ENCODE measurements around the gene BABAM2. TPM values are rescaled to one million over a fixed set of nuclear protein-coding genes. Genes with fewer than 3 reads are reported as not detected.
A peak's percentile ranks its signal among the peaks of the same experiment; 100 is the strongest.

Gene BABAM2
- total RNA-seq, 2 experiments from 2014 or later: 50.7 to 51.0 TPM

DNA sequence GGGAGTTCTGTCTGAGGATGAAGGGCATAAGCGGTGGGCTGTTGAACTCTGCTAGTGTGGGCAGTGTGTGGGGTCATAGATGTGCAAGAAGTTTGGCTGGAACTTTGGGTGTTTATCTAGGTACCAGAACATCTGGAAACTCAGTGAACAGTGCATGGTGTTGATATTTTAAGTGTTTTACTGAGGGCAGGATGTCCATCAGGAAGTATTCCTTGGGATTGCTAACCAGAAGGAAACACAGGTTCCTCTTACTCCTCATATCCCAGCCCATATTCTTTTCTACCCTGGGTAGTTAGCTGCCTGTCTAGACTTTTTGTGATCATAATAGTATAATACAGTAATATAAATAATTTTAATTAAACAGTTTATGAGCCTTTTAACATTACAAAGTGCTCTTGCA lies 15.5 kb downstream of the BABAM2 start:
- Mint-ChIP-seq H3K4me3 (no peak overlapping the region), H3K27ac (no peak overlapping the region), H3K9me3 (peaks cover 4% of the 10 kb centered on the region), H3K27me3 (no peaks in the 10 kb centered on the region), H3K36me3 (peaks cover 66% of the 10 kb centered on the region), H3K4me1 (peaks cover 24% of the 10 kb centered on the region)
- POLR2A ChIA-PET: no interaction called here
- ATAC-seq (ENCODE audit: low read depth) (no peak), DNase-seq (no peak)

DNA sequence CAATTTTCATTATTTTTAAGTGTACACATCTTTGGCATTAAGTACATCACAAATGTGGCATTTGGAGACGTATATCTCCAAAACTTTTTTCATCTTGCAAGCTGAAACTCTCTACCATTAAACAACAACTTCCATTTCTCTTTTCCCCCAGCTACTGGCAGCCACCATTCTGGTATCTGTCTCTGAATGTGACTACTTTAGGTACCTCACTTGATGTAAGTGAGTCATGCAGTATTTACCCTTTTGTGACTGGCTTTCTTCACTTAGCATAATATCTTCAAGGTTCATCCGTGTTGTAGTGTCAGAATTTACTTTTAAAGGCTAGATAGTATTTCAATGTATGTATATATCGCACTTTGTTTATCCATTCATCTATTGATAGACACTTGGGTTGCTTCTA lies 17.0 kb downstream of the BABAM2 start:
- ATAC-seq (ENCODE audit: low read depth): no peak
- H3K36me3 Mint-ChIP-seq: peaks cover 63% of the 10 kb centered on the region
- H3K4me3 Mint-ChIP-seq: no peak overlapping the region
- POLR2A ChIA-PET: no interaction called here
- no peak overlapping the region for H3K27ac Mint-ChIP-seq
- DNase-seq: no peak
- H3K4me1 Mint-ChIP-seq: peaks cover 18% of the 10 kb centered on the region
- H3K9me3 Mint-ChIP-seq: peaks cover 4% of the 10 kb centered on the region
- no peaks in the 10 kb centered on the region for H3K27me3 Mint-ChIP-seq

DNA sequence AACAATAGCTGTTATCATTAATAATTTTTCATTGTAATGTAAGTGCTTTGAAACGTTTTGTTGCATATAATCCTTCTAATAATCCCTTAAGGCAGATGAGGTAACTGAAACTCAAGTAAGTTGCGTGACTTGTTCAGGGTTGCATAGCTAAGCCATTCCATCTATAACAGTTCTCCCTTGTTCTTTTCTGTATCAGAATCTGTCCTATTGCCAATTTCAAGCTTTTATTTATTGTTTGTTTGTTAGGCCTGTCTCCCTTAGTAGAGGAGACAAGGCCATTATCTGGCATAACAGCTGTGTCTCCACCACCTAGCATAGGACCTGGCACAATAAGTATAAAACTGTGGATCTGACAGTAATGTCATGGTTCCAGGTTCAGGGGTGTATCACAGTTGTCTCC lies 19.4 kb downstream of the BABAM2 start:
- H3K27me3 Mint-ChIP-seq: no peaks in the 10 kb centered on the region

DNA sequence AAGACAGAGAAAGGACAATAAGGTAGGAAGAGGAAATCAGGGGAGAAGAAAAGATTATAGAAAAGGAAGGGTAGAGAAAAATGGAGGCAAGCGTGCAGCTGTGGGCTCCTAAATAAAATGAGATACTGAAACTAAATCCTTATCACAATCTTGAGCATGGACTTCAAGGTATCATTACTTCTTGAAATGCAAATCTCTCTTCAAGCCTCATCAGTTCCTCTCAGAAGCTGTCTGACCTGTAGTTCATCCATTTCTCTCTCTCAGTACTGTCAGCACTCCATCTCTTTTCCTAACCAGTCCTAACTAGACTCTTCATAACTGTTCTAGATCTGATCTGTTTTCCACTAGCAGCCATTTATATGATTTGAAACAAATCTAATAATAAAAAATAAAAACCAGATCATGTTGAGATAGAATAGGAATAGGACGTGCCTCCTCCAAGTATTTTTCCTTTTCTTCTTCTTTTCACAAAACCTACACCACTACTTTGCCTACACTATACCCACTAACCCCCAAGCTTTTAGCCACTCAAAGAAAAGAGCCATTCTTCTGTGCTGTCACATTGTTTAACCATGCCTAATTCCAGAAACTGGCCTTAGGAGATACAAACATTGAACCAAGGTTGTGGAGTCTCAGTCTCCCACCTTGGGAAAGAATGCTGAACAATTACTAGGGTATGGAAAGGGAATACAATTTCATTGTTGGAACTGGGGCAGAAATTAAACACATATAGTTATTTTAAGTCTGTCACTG lies 21.1 kb downstream of the BABAM2 start:
- ATAC-seq (ENCODE audit: low read depth): no peak
- H3K27me3 Mint-ChIP-seq: no peaks in the 10 kb centered on the region
- DNase-seq: no peak
- H3K9me3 Mint-ChIP-seq: peaks cover 5% of the 10 kb centered on the region
- no peak overlapping the region for H3K27ac Mint-ChIP-seq
- POLR2A ChIA-PET: no interaction called here
- H3K36me3 Mint-ChIP-seq: peaks cover 35% of the 10 kb centered on the region
- H3K4me1 Mint-ChIP-seq: peaks cover 12% of the 10 kb centered on the region
- H3K4me3 Mint-ChIP-seq: no peak overlapping the region

More for the DNA sequence above, 19.4 kb downstream of the BABAM2 start:
- H3K9me3 Mint-ChIP-seq: peaks cover 5% of the 10 kb centered on the region
- ATAC-seq (ENCODE audit: low read depth): no peak
- no peak overlapping the region for H3K4me3 Mint-ChIP-seq
- POLR2A ChIA-PET: no interaction called here
- H3K36me3 Mint-ChIP-seq: peaks cover 45% of the 10 kb centered on the region
- no peak for DNase-seq
- H3K4me1 Mint-ChIP-seq: peaks cover 16% of the 10 kb centered on the region
- H3K27ac Mint-ChIP-seq: no peak overlapping the region

DNA sequence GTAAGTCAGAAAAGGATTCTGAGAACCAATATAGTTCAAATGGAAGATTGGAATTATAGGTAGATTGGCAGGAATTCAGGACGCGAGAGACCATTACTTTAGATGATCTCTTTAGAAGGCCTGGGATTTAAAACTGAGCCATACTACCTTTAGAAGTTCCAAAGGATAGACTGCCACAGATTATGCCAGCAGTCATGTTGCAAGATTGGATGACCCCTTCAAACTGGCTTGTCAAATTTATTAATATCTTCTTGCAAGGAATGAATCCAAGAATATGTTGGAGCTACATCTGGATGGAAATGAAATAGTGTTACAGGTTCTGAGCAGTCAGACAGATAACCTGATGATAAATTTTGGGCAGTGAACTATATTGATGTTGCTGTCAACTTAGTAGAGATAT lies 22.0 kb downstream of the BABAM2 start:
- ATAC-seq (ENCODE audit: low read depth) (no peak), DNase-seq (no peak)
- no peak overlapping the region for H3K4me3 Mint-ChIP-seq
- POLR2A ChIA-PET: no interaction called here
- H3K27me3 Mint-ChIP-seq: no peaks in the 10 kb centered on the region
- peaks cover 11% of the 10 kb centered on the region for H3K4me1 Mint-ChIP-seq
- peaks cover 3% of the 10 kb centered on the region for H3K9me3 Mint-ChIP-seq
- no peak overlapping the region for H3K27ac Mint-ChIP-seq
- H3K36me3 Mint-ChIP-seq: peaks cover 30% of the 10 kb centered on the region

DNA sequence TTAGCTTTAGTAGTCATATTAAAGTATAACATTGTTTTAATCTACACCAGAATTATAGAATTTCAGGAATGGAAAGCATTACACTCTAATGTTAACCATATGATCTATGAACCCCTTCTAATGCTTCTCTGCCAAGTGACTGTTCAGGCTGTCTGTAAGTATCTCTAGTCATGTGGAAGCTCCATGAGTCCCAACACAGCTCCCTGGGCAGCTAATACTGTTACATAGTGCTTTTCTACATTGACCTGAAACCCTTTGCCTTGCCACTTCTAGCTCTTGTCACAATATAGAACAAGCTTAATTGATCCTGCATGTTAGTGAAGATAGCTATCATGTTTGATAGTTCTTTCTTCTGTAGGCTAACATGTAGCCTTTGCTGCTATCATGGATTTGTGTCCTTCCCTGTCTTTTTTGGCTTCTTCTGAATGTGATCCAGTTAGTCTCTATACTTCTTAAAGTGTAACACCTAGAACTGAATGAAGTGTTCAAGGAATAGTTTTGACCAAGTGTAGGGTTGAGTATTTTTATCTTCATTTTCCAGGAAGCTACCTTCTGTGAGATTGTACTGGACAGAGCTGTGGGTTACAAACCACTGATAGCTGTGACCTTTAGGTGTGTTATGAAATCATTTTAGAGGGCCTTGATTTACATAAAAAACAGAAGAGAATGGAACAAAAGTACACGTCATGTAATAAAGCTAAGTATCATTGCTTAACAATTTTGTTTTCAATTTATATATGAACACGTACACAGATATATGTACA lies 23.7 kb downstream of the BABAM2 start:
- peaks cover 6% of the 10 kb centered on the region for H3K4me1 Mint-ChIP-seq
- H3K27me3 Mint-ChIP-seq: no peaks in the 10 kb centered on the region
- peak overlapping the region; percentile 22 for H3K4me3 Mint-ChIP-seq
- ATAC-seq (ENCODE audit: low read depth): peak; percentile 42
- H3K36me3 Mint-ChIP-seq: peaks cover 26% of the 10 kb centered on the region
- H3K27ac Mint-ChIP-seq: peak overlapping the region; percentile 59
- H3K9me3 Mint-ChIP-seq: peaks cover 2% of the 10 kb centered on the region
- DNase-seq: no peak
- POLR2A ChIA-PET: interaction anchor here (1.8 kb wide), 1 partner anchor 24 kb away, joined by 7 read pairs; the partner anchor contains the start of genes BABAM2 and RBKS

DNA sequence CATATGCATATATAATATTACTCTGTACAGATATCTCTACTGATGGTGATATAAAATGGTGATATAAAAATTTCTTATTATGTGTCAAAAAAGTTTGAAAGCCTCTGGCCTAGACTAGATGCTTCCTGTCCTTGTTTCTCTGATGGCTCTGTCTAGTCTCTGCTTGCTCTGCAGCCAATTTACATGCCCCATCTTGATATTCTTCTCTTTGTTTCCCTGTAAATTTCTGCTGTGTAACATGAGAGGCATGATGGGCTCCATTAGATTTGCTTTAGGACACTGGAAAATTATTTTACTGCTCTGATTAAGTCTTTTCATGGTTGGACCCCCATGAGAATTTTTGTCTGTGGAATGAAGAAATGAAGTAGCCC lies 24.3 kb downstream of the BABAM2 start:
- POLR2A ChIA-PET: interaction anchor here (1.8 kb wide), 1 partner anchor 25 kb away, joined by 7 read pairs; the partner anchor contains the start of genes BABAM2 and RBKS
- ATAC-seq (ENCODE audit: low read depth) (peak; percentile 36), DNase-seq (no peak)
- H3K36me3 Mint-ChIP-seq: peaks cover 25% of the 10 kb centered on the region
- peaks cover 6% of the 10 kb centered on the region for H3K4me1 Mint-ChIP-seq
- H3K4me3 Mint-ChIP-seq: no peak overlapping the region
- no peaks in the 10 kb centered on the region for H3K27me3 Mint-ChIP-seq
- no peak overlapping the region for H3K27ac Mint-ChIP-seq
- H3K9me3 Mint-ChIP-seq: peaks cover 2% of the 10 kb centered on the region

DNA sequence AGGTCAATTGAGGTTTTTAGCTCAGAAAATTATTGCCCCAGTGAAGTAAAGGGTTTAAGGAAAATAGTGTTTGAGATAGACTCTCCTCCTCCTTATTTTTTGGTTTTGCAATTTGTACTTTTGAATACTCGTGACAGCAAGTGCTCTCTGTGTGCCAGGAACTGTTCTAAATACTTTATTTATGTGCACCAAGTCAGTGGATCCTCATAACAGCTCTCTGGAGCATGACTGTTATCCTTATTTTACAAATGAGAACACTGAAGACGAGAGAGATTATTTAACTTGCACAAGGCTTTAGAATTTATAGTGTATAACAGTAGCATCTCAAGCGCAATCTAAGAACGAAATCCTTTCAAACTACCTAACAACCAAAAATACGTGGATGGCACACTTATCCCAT lies 24.7 kb downstream of the BABAM2 start:
- peaks cover 29% of the 10 kb centered on the region for H3K36me3 Mint-ChIP-seq
- H3K4me1 Mint-ChIP-seq: peaks cover 8% of the 10 kb centered on the region
- H3K9me3 Mint-ChIP-seq: peaks cover 2% of the 10 kb centered on the region
- no peaks in the 10 kb centered on the region for H3K27me3 Mint-ChIP-seq
- no peak overlapping the region for H3K27ac Mint-ChIP-seq
- DNase-seq: no peak
- ATAC-seq (ENCODE audit: low read depth): no peak
- H3K4me3 Mint-ChIP-seq: no peak overlapping the region
- POLR2A ChIA-PET: no interaction called here

DNA sequence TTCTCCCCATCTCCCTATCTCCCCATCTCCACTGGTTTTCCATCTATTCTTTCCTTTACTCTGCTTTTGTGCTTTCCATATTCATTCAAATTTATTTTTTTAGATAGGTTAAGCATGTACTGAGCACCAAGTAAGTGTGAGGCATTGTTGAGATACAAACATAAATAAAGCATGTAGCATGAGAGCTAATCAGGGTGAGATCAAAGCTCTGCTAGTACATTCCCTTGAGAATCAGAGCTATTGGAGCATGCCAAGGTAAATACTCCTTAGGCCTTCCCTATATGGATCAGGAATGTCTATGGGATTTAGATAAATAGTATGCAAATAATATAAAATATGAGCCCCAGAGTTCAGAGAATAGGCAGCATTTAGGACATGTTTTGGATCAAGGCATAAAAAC lies 25.3 kb downstream of the BABAM2 start:
- DNase-seq (no peak), ATAC-seq (ENCODE audit: low read depth) (no peak)
- Mint-ChIP-seq H3K36me3 (peaks cover 29% of the 10 kb centered on the region), H3K27ac (no peak overlapping the region), H3K9me3 (peaks cover 2% of the 10 kb centered on the region), H3K4me1 (peaks cover 9% of the 10 kb centered on the region), H3K27me3 (no peaks in the 10 kb centered on the region), H3K4me3 (no peak overlapping the region)
- POLR2A ChIA-PET: no interaction called here

DNA sequence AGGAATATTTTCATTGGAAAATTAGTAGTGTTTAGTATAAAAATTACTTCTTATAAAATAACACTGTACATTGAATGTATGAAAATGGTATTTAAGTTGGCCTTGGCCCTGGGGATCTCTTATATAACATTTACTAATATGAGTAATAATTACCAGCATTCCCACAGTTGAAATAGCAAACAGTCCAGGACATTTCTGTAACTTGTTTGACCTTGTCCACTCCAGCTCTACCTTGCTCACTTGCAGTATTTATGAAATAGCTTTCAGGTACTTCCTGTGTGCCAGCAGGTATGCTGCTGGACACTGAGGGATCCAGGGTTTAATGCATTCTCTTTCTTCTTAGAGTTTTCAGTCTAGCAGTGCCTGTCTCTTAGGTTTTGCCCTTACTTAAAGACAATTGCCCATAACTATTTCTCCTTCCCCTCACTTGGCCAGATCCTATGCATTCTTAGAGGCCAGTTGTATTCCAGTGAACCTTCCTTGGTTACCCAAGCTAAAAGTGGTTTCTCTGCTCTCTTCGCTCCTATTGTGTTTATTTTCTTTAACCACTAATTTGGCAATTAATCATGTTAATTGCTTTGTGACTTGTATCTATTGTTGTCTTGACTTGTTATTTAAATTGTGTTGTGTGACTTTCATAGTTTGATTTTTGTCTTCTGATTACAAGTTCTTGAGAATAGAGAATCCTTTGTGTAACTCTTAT lies 25.9 kb downstream of the BABAM2 start:
- Mint-ChIP-seq H3K27ac (no peak overlapping the region), H3K4me1 (peaks cover 7% of the 10 kb centered on the region)
- ATAC-seq (ENCODE audit: low read depth): no peak

DNA sequence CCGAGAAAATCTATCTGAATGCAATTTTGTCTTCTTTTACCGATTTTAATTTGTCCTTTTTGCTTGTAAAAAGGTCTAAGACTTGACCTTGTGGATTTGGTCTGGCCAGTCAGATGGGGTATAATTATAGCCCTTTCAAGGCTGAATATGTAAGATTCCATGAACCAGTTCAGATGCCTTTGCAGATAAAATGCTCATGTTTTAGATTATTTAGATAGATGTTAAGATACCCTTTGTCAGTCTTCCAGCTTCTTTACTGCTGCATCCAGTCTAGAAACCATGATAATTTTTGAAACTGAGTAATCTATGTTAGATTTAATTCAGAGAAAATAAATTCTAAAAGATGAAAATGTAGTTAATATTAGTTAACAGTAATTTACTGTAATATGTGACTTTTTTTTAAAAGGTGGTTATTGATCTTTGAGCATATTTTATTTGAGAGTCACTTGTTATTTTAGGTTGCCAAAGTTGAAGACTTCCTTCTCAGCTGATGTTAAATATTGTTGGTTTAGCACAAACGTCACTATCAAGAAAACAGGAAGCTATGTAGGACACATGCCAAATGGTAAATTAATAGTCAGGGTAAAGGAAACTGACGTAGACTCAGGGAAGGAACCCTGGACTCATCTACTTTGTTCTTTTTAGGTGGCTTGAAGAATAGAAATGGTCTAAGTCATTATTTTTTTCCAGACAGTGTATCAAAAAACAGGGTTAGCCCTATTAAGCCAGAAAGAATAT lies 29.8 kb downstream of the BABAM2 start:
- H3K4me1 Mint-ChIP-seq: peaks cover 9% of the 10 kb centered on the region
- no peaks in the 10 kb centered on the region for H3K27me3 Mint-ChIP-seq
- ATAC-seq (ENCODE audit: low read depth) (no peak), DNase-seq (no peak)
- POLR2A ChIA-PET: no interaction called here
- H3K36me3 Mint-ChIP-seq: peaks cover 29% of the 10 kb centered on the region
- H3K27ac Mint-ChIP-seq: no peak overlapping the region
- no peak overlapping the region for H3K4me3 Mint-ChIP-seq
- no peaks in the 10 kb centered on the region for H3K9me3 Mint-ChIP-seq

More for the DNA sequence above, 25.9 kb downstream of the BABAM2 start:
- POLR2A ChIA-PET: no interaction called here
- peaks cover 2% of the 10 kb centered on the region for H3K9me3 Mint-ChIP-seq
- no peak for DNase-seq
- H3K4me3 Mint-ChIP-seq: no peak overlapping the region
- peaks cover 25% of the 10 kb centered on the region for H3K36me3 Mint-ChIP-seq
- no peaks in the 10 kb centered on the region for H3K27me3 Mint-ChIP-seq

DNA sequence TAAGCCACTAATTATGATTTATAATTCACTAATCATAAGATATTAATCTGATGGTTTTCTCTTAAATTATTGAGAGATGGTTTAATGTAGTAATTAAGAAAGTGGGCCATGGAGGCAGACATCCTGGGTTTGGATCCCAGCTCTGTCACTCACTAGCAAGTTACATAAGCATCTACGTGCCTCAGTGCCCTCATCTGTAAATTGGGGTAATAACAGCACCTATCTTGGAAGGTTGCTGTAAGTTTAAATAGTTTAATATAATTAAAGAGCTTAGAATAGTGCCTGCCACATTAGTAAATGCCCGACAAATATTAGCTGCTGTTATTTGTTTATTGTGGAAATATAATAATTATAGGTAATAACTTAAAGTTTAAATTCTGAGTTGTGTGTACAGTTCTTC lies 30.9 kb downstream of the BABAM2 start:
- H3K9me3 Mint-ChIP-seq: no peaks in the 10 kb centered on the region
- H3K27me3 Mint-ChIP-seq: no peaks in the 10 kb centered on the region
- peaks cover 40% of the 10 kb centered on the region for H3K36me3 Mint-ChIP-seq
- POLR2A ChIA-PET: no interaction called here
- H3K4me3 Mint-ChIP-seq: no peak overlapping the region
- DNase-seq (no peak), ATAC-seq (ENCODE audit: low read depth) (no peak)
- H3K27ac Mint-ChIP-seq: no peak overlapping the region
- H3K4me1 Mint-ChIP-seq: peaks cover 14% of the 10 kb centered on the region

DNA sequence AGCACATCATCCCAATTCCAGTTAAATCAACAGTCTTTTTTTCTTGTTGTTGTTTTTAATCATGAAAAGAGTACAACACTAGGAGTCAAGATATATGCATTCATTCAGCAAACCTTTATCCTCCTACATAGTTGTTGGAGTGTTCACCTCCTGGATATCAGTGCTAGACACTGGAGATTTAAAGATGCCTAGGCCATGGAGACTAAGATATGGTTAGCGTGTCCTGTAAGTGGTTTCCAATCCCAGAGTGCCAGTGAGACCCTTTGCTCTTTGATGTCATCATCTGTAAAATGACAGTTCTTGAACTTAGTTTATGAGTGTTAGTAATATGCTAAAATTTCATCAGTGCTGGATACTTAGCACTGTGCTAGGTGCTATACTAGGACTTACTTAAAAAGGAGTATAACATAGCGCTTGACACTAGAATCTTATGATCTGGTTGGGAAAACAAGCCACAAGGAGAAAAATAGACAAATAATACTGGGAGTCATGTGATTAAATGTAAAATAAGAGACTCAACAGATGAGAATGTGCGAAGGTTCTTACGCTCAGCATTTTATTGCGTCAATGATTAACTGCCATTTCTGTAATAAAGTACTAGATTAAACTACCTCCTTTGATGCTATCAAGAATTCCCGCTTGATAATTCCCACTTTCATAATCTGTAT lies 31.5 kb downstream of the BABAM2 start:
- no peaks in the 10 kb centered on the region for H3K27me3 Mint-ChIP-seq
- peaks cover 15% of the 10 kb centered on the region for H3K4me1 Mint-ChIP-seq
- peaks cover 43% of the 10 kb centered on the region for H3K36me3 Mint-ChIP-seq
- no peak overlapping the region for H3K4me3 Mint-ChIP-seq
- DNase-seq (no peak), ATAC-seq (ENCODE audit: low read depth) (no peak)
- POLR2A ChIA-PET: no interaction called here
- H3K9me3 Mint-ChIP-seq: no peaks in the 10 kb centered on the region
- no peak overlapping the region for H3K27ac Mint-ChIP-seq
